H9 (cell line): ENCODE results near the gene FAM120A. TPM values are rescaled to one million over a fixed set of nuclear protein-coding genes. Genes with fewer than 3 reads are reported as not detected.

Experiments used
- DNase-seq: peaks from one replicate; pipeline ENCODE4 v3.0.0-alpha.2; 2017
- H2AFZ ChIP-seq: one replicate; pipeline ENCODE4 v1.6.1; 2013; ENCODE audit warnings: mild to moderate bottlenecking, low read length, control low read depth, moderate library complexity
- H2AK5ac ChIP-seq: 2 replicates; pipeline ENCODE4 v1.6.1; 2013; ENCODE audit warnings: low read length, control low read depth, mixed read lengths; ENCODE audit not compliant: insufficient read length
- H2BK120ac ChIP-seq: one replicate; pipeline ENCODE4 v1.6.1; 2013; ENCODE audit warnings: low read depth, mild to moderate bottlenecking, low read length, control low read depth, inconsistent platforms; ENCODE audit not compliant: poor library complexity, severe bottlenecking
- H2BK12ac ChIP-seq: 2 replicates; pipeline ENCODE4 v1.6.1; 2013; ENCODE audit warnings: low read length, control low read depth, mixed read lengths, low read depth; ENCODE audit not compliant: insufficient read length
- H2BK15ac ChIP-seq: 2 replicates; pipeline ENCODE4 v1.6.1; 2013; ENCODE audit warnings: low read depth, low read length, control low read depth
- H2BK20ac ChIP-seq: one replicate; pipeline ENCODE4 v1.6.1; 2013; ENCODE audit warnings: low read depth, mild to moderate bottlenecking, low read length, control low read depth, inconsistent platforms; ENCODE audit not compliant: poor library complexity, severe bottlenecking
- H2BK5ac ChIP-seq: 2 replicates; pipeline ENCODE4 v1.6.1; 2013; ENCODE audit warnings: low read length, control low read depth, mixed read lengths; ENCODE audit not compliant: insufficient read length
- H3K14ac ChIP-seq: 2 replicates; pipeline ENCODE4 v1.6.1; 2013; ENCODE audit warnings: low read length, control low read depth; ENCODE audit not compliant: insufficient read depth
- H3K18ac ChIP-seq: 2 replicates; pipeline ENCODE4 v1.6.1; 2013; ENCODE audit warnings: low read depth, mild to moderate bottlenecking, mixed read lengths, low read length, control low read depth; ENCODE audit not compliant: insufficient read length
- H3K23ac ChIP-seq: 2 replicates; pipeline ENCODE4 v1.6.1; 2013; ENCODE audit warnings: low read length, control low read depth, mixed read lengths, low read depth; ENCODE audit not compliant: insufficient read length
- H3K23me2 ChIP-seq: 2 replicates; pipeline ENCODE4 v1.6.1; 2013; ENCODE audit warnings: low read depth, mild to moderate bottlenecking, mixed read lengths, low read length, control low read depth; ENCODE audit not compliant: insufficient read length, poor library complexity, severe bottlenecking
- H3K27ac ChIP-seq: 2 replicates; pipeline ENCODE4 v1.5.1; 2013; ENCODE audit warnings: low read length, control low read depth, mixed read lengths, low read depth; ENCODE audit not compliant: insufficient read length
- H3K27me3 ChIP-seq: 2 replicates; pipeline ENCODE4 v1.6.1; 2013; ENCODE audit warnings: low read length, control low read depth, inconsistent platforms; ENCODE audit not compliant: insufficient read depth
- H3K4ac ChIP-seq: 2 replicates; pipeline ENCODE4 v1.6.1; 2013; ENCODE audit warnings: low read depth, mild to moderate bottlenecking, control low read depth, inconsistent platforms, low read length, moderate library complexity
- H3K4me1 ChIP-seq: 2 replicates; pipeline ENCODE4 v1.6.1; 2013; ENCODE audit warnings: low read length, control low read depth, inconsistent platforms; ENCODE audit not compliant: insufficient read depth
- H3K4me2 ChIP-seq: 2 replicates; pipeline ENCODE4 v1.6.1; 2013; ENCODE audit warnings: low read length, control low read depth, mixed read lengths; ENCODE audit not compliant: insufficient read length, insufficient read depth
- H3K56ac ChIP-seq: 2 replicates; pipeline ENCODE4 v1.6.1; 2013; ENCODE audit warnings: low read depth, mild to moderate bottlenecking, mixed read lengths, low read length, control low read depth; ENCODE audit not compliant: insufficient read length
- H3K79me1 ChIP-seq: 2 replicates; pipeline ENCODE4 v1.6.1; 2013; ENCODE audit warnings: low read depth, mild to moderate bottlenecking, moderate library complexity, low read length, control low read depth, inconsistent platforms; ENCODE audit not compliant: insufficient read depth, poor library complexity, severe bottlenecking
- H3K79me2 ChIP-seq: 2 replicates; pipeline ENCODE4 v1.6.1; 2013; ENCODE audit warnings: low read length, control low read depth, inconsistent platforms; ENCODE audit not compliant: insufficient read depth
- H3K9ac ChIP-seq: 2 replicates; pipeline ENCODE4 v1.6.1; 2013; ENCODE audit warnings: low read length, control low read depth, mixed read lengths; ENCODE audit not compliant: insufficient read length; ENCODE audit errors: extremely low read depth
- H3K9me3 ChIP-seq: one replicate; pipeline ENCODE4 v1.6.1; 2013; ENCODE audit warnings: low read depth, low read length, inconsistent platforms; ENCODE audit not compliant: control insufficient read depth
- H3T11ph ChIP-seq: one replicate; pipeline ENCODE4 v1.6.1; 2013; ENCODE audit warnings: mild to moderate bottlenecking, low read length, control low read depth, inconsistent platforms
- H4K20me1 ChIP-seq: one replicate; pipeline ENCODE4 v1.6.1; 2013; ENCODE audit not compliant: control insufficient read depth, insufficient read length, insufficient read depth
- H4K5ac ChIP-seq: 2 replicates; pipeline ENCODE4 v1.6.1; 2013; ENCODE audit warnings: low read depth, mild to moderate bottlenecking, mixed read lengths, low read length, control low read depth; ENCODE audit not compliant: insufficient read length
- H4K8ac ChIP-seq: replicated peaks from 2 replicates; pipeline ENCODE4 v1.6.1; 2013; ENCODE audit warnings: low read length, control low read depth, mixed read lengths, low read depth; ENCODE audit not compliant: insufficient read length
- H4K91ac ChIP-seq: 2 replicates; pipeline ENCODE4 v1.6.1; 2013; ENCODE audit warnings: low read depth, mild to moderate bottlenecking, moderate library complexity, mixed read lengths, low read length, control low read depth; ENCODE audit not compliant: insufficient read length
- H3K27ac Mint-ChIP-seq, 3 experiments: 2 replicates in 2 of 3; 3 replicates in 1 of 3; pipeline ENCODE4 v1.8.0; 2020 to 2021; ENCODE audit warnings: mixed read lengths in 3 of 3, mild to moderate bottlenecking in 1 of 3, moderate library complexity in 1 of 3
- H3K27me3 Mint-ChIP-seq: 2 replicates; pipeline ENCODE4 v1.8.0; 2021; ENCODE audit warnings: low read depth, mild to moderate bottlenecking, moderate library complexity, mixed read lengths
- H3K36me3 Mint-ChIP-seq, 3 experiments: 2 replicates in 2 of 3; 3 replicates in 1 of 3; pipeline ENCODE4 v1.8.0; 2020 to 2021; ENCODE audit warnings: low read depth in 3 of 3, mixed read lengths in 3 of 3; ENCODE audit not compliant: insufficient read depth in 1 of 3
- H3K4me1 Mint-ChIP-seq, 2 experiments: 2 replicates each; pipeline ENCODE4 v1.8.0; 2020; ENCODE audit warnings: mixed read lengths in 2 of 2
- H3K4me3 Mint-ChIP-seq, 2 experiments: 2 replicates in 1 of 2; 3 replicates in 1 of 2; pipeline ENCODE4 v1.8.0; 2020 to 2021; ENCODE audit warnings: mild to moderate bottlenecking in 2 of 2, mixed read lengths in 2 of 2, moderate library complexity in 1 of 2
- H3K9me3 Mint-ChIP-seq, 2 experiments: 2 replicates in 1 of 2; 3 replicates in 1 of 2; pipeline ENCODE4 v1.8.0; 2020; ENCODE audit warnings: mild to moderate bottlenecking in 2 of 2, mixed read lengths in 2 of 2, moderate library complexity in 1 of 2
- CTCF ChIP-seq: fragments of 200-600 bp; sonication (generic); conservative IDR thresholded peaks from 3 replicates; pipeline ENCODE4 v1.8.0; 2021; ENCODE audit warnings: antibody characterized with exemption, mild to moderate bottlenecking
- WGBS: extraction: QIAGEN DNeasy Blood & Tissue Kit; methylation state at CpG from one replicate; pipeline ENCODE4 v1.1.7; 2013; ENCODE audit warnings: missing lambda C conversion rate, low lambda C conversion rate, mixed read lengths; ENCODE audit not compliant: insufficient read length; ENCODE audit errors: extremely low coverage; 5-methylcytosine and 5-hydroxymethylcytosine counted together
- total RNA-seq: library from RNA; stranded (reverse); gene quantifications from 2 replicates; pipeline ENCODE4 v1.2.1, GENCODE V29; 2021

The FAM120A gene
- total RNA-seq, 1 experiment from 2014 or later: 57.7 TPM

- WGBS: no CpG with 5 or more reads among the region's 5 CpGs
These were observed 36.8 kb downstream of the FAM120A start for GRCh38 chr9:93488244-93488643.

More at GRCh38 chr9:93488244-93488643, 36.8 kb downstream of the FAM120A start:
- Histone ChIP-seq H3K27me3 (no peaks in the 10 kb centered on the region), H3K4me1 (no peaks in the 10 kb centered on the region), H4K91ac (no peak overlapping the region), H2BK120ac (no peak overlapping the region), H3K23me2 (no peaks in the 10 kb centered on the region), H3K79me1 (peaks cover 3% of the 10 kb centered on the region), H3K4me2 (no peak overlapping the region), H3K4ac (no peak overlapping the region), H3K56ac (no peak overlapping the region), H3T11ph (no peak overlapping the region), H3K9me3 (no peaks in the 10 kb centered on the region), H3K9ac (no peak overlapping the region), H3K23ac (no peak overlapping the region), H2AFZ (no peak overlapping the region), H3K27ac (no peak overlapping the region), H2BK12ac (no peak overlapping the region), H4K5ac (no peak overlapping the region), H2BK20ac (no peak overlapping the region), H4K20me1 (peaks cover 2% of the 10 kb centered on the region), H2BK15ac (no peak overlapping the region), H4K8ac (no peak overlapping the region), H2AK5ac (no peak overlapping the region), H2BK5ac (no peak overlapping the region), H3K14ac (no peak overlapping the region), H3K79me2 (peaks cover 2% of the 10 kb centered on the region; the same call in 1 of the 2 replicates), H3K18ac (no peak overlapping the region)
- no peak for TF ChIP-seq CTCF
- Mint-ChIP-seq H3K4me3 (no peak overlapping the region), H3K27me3 (no peaks in the 10 kb centered on the region), H3K27ac (0 out of 7 replicates have a peak overlapping the region, but pooled peaks of 1 of the 3 experiments have one; percentile 9), H3K36me3 (peaks cover 26 to 55% (median 30%) of the 10 kb centered on the region in 3 experiments), H3K9me3 (no peaks in the 10 kb centered on the region), H3K4me1 (peaks cover 0 to 5% of the 10 kb centered on the region in 2 experiments; a peak in 1 of 4 replicates)
- no peak for DNase-seq
